Medulla oblongata (tissue), 1 donor: ENCODE data around the gene NINJ2.

Source experiments
- DNase-seq: peaks from one replicate; pipeline ENCODE4 v3.0.0-alpha.2; 2015; ENCODE audit errors: extremely low spot score

NINJ2 gene

GRCh38 chr12:673849-674248 lies 10.6 kb upstream of the NINJ2 start:
- DNase-seq: no peak

GRCh38 chr12:669576-669945 lies 6.3 kb upstream of the NINJ2 start:
- DNase-seq: no peak

- DNase-seq: no peak
Measured at GRCh38 chr12:668090-668481, 4.8 kb upstream of the NINJ2 start.

- no peak for DNase-seq
Measured at GRCh38 chr12:666766-667308, 3.6 kb upstream of the NINJ2 start.

- no peak for DNase-seq
Measured at GRCh38 chr12:666066-666465, 2.8 kb upstream of the NINJ2 start.

GRCh38 chr12:664779-665092 lies 1.5 kb upstream of the NINJ2 start:
- no peak for DNase-seq

- DNase-seq: no peak
Measured at GRCh38 chr12:664075-664778, 982 bp upstream of the NINJ2 start.

GRCh38 chr12:662566-663292 lies 516 bp downstream of the NINJ2 start:
- DNase-seq: peak; percentile 66

GRCh38 chr12:661720-662486 lies 1.3 kb downstream of the NINJ2 start:
- no peak for DNase-seq

- no peak for DNase-seq
Measured at GRCh38 chr12:659090-659683, 4.1 kb downstream of the NINJ2 start.

GRCh38 chr12:650983-651382 lies 12.3 kb downstream of the NINJ2 start:
- no peak for DNase-seq

GRCh38 chr12:647385-648085 lies 15.7 kb downstream of the NINJ2 start:
- DNase-seq: no peak

- DNase-seq: no peak
Measured at GRCh38 chr12:646442-647384, 16.5 kb downstream of the NINJ2 start.

- DNase-seq: no peak
Measured at GRCh38 chr12:645563-646071, 17.6 kb downstream of the NINJ2 start.

- DNase-seq: no peak
Measured at GRCh38 chr12:644818-645552, 18.3 kb downstream of the NINJ2 start.

- no peak for DNase-seq
Measured at GRCh38 chr12:644303-644639, 19.0 kb downstream of the NINJ2 start.

GRCh38 chr12:643475-644302 lies 19.6 kb downstream of the NINJ2 start:
- no peak for DNase-seq

- peak; percentile 79 for DNase-seq
Measured at GRCh38 chr12:642633-643474, 20.4 kb downstream of the NINJ2 start.
